SH-SY5Y (cell line): ENCODE results near the gene PIK3R4.
A peak's percentile ranks its signal among the peaks of the same experiment; 100 is the strongest.

Experiments used
- GATA2 ChIP-seq: IDR thresholded peaks from 2 replicates; pipeline ENCODE4 v1.6.1; 2011; ENCODE audit warnings: mild to moderate bottlenecking, low read depth, low read length
- GATA3 ChIP-seq: IDR thresholded peaks from 2 replicates; pipeline ENCODE4 v1.6.1; 2011; ENCODE audit warnings: low read depth, mild to moderate bottlenecking, low read length, moderate library complexity

PIK3R4 gene

GRCh38 chr3:130758624-130759369 is 12.2 kb upstream of the PIK3R4 start:
- peak; percentile 68 for TF ChIP-seq GATA3
- TF ChIP-seq GATA2, result peak; percentile 79

- no peak for TF ChIP-seq GATA3
- no peak for TF ChIP-seq GATA2
Measured at GRCh38 chr3:130757611-130758150, 11.1 kb upstream of the PIK3R4 start.

- TF ChIP-seq GATA3 (no peak), GATA2 (no peak)
Measured at GRCh38 chr3:130755666-130756065, 9.0 kb upstream of the PIK3R4 start.

- no peak for TF ChIP-seq GATA3
- no peak for TF ChIP-seq GATA2
Measured at GRCh38 chr3:130748981-130749380, 2.4 kb upstream of the PIK3R4 start.

GRCh38 chr3:130748467-130748861 is 1.8 kb upstream of the PIK3R4 start:
- TF ChIP-seq GATA3 (no peak), GATA2 (no peak)

GRCh38 chr3:130743354-130743753 is 3.3 kb downstream of the PIK3R4 start:
- TF ChIP-seq GATA2, result no peak
- TF ChIP-seq GATA3, result no peak

GRCh38 chr3:130741946-130742610 is 4.6 kb downstream of the PIK3R4 start:
- no peak for TF ChIP-seq GATA3
- no peak for TF ChIP-seq GATA2

- TF ChIP-seq GATA2, result no peak
- no peak for TF ChIP-seq GATA3
Measured at GRCh38 chr3:130739848-130740247, 6.8 kb downstream of the PIK3R4 start.

- TF ChIP-seq GATA2 (no peak), GATA3 (no peak)
Measured at GRCh38 chr3:130738241-130738640, 8.4 kb downstream of the PIK3R4 start.

- TF ChIP-seq GATA3 (no peak), GATA2 (no peak)
Measured at GRCh38 chr3:130737622-130738021, 9.0 kb downstream of the PIK3R4 start.

- TF ChIP-seq GATA2 (no peak), GATA3 (no peak)
Measured at GRCh38 chr3:130733236-130733875, 13.3 kb downstream of the PIK3R4 start.

GRCh38 chr3:130732501-130732900 is 14.1 kb downstream of the PIK3R4 start:
- TF ChIP-seq GATA2, result no peak

GRCh38 chr3:130731817-130732216 is 14.8 kb downstream of the PIK3R4 start:
- TF ChIP-seq GATA2, result no peak
- no peak for TF ChIP-seq GATA3

GRCh38 chr3:130729154-130729553 is 17.5 kb downstream of the PIK3R4 start:
- TF ChIP-seq GATA3 (no peak), GATA2 (no peak)

GRCh38 chr3:130728037-130728436 is 18.6 kb downstream of the PIK3R4 start:
- no peak for TF ChIP-seq GATA3
- no peak for TF ChIP-seq GATA2

GRCh38 chr3:130725746-130726145 is 20.9 kb downstream of the PIK3R4 start:
- no peak for TF ChIP-seq GATA2
- TF ChIP-seq GATA3, result no peak
